Sigmoid colon (tissue), 7 donors: ENCODE measurements around the gene MS4A14. TPM values are rescaled to one million over a fixed set of nuclear protein-coding genes. Genes with fewer than 3 reads are reported as not detected.
A peak's percentile ranks its signal among the peaks of the same experiment; 100 is the strongest.
"Not testable (repeated sequence)": the region's sequence is repeated elsewhere in the genome, so short reads cannot be mapped to it uniquely, and the experiment has no call there.

Experiments
- DNase-seq: peaks from one replicate; pipeline ENCODE4 v3.0.0-alpha.2; 2019
- H3K27ac ChIP-seq, 4 donors: fragments of 200-600 bp; sonication (generic); one replicate each; pipeline ENCODE4 v1.5.1; 2016 to 2019; ENCODE audit warnings: mild to moderate bottlenecking in 1 of 4
- H3K27me3 ChIP-seq, 3 donors: fragments of 200-600 bp; sonication (generic); one replicate each; pipeline ENCODE4 v1.5.1; 2019; ENCODE audit warnings: mild to moderate bottlenecking in 1 of 3
- H3K36me3 ChIP-seq, 4 donors: fragments of 200-600 bp; sonication (generic); one replicate each; pipeline ENCODE4 v1.5.1; 2016 to 2019
- H3K4me1 ChIP-seq, 4 donors: fragments of 200-600 bp; sonication (generic); one replicate each; pipeline ENCODE4 v1.5.1; 2017 to 2019
- H3K4me3 ChIP-seq, 4 donors: fragments of 200-600 bp; sonication (generic); one replicate each; pipeline ENCODE4 v1.5.1; 2017 to 2019; ENCODE audit warnings: mild to moderate bottlenecking in 2 of 4, moderate library complexity in 1 of 4
- H3K9me3 ChIP-seq, 4 donors: fragments of 200-600 bp in 3 of 4; sonication (generic) in 3 of 4; one replicate each; pipeline versions ENCODE4 v1.5.1 to v1.6.1; 2013 to 2019
- EP300 ChIP-seq, 4 donors: sonication (generic); formaldehyde crosslinking; IDR thresholded peaks; one replicate each; pipeline ENCODE4 v1.6.1; 2017; ENCODE audit warnings: antibody characterized with exemption in 4 of 4
- POLR2A ChIP-seq, 2 donors: fragments of 450-650 bp; IDR thresholded peaks; one replicate each; pipeline ENCODE4 v1.6.1; 2016; ENCODE audit warnings: antibody characterized with exemption in 2 of 2, mild to moderate bottlenecking in 2 of 2, moderate library complexity in 2 of 2
- POLR2AphosphoS5 ChIP-seq, 4 donors: sonication (generic); formaldehyde crosslinking; IDR thresholded peaks; one replicate each; pipeline ENCODE4 v1.6.1; 2017; ENCODE audit warnings: antibody characterized with exemption in 4 of 4
- WGBS, 2 donors: extraction: QIAGEN DNeasy Blood & Tissue Kit; methylation state at CpG; one replicate each; pipeline ENCODE4 v1.1.7; 2013; 5-methylcytosine and 5-hydroxymethylcytosine counted together
- intact Hi-C: fragments of 100-400 bp; cut with DNase I; formaldehyde crosslinking; loops from one replicate; pipeline ENCODE4 v1.15.1; 2023
- polyA plus RNA-seq, 3 donors: library from polyadenylated mRNA; stranded (reverse); fragments of 200-250 nt; gene quantifications; one replicate each; pipeline ENCODE4 v1.2.3, GENCODE V29; 2013
- total RNA-seq, 4 donors: library from RNA; depleted of rRNA; stranded (reverse); fragments of >200 nt; gene quantifications; one replicate each; pipeline ENCODE4 v1.1.0, GENCODE V29; 2016
- TF ChIP-seq, protein P1 (sequence below), 4 experiments: fragments of 450-650 bp in 3 of 4; fragments of 200-600 bp in 1 of 4; IDR thresholded peaks; one replicate each; pipeline ENCODE4 v1.5.1; 2016 to 2019; ENCODE audit warnings: antibody characterized with exemption in 4 of 4, mild to moderate bottlenecking in 3 of 4, moderate library complexity in 2 of 4
- donor health status: healthy with polysubstance abuse.
- donor health status: Bipolar disorder and iron deficiency.
- donor health status: healthy.

The MS4A14 gene
- total and polyA plus RNA-seq, 7 donors, result 0.25 to 7.2 (median 2.8) TPM; not detected in 2

DNA sequence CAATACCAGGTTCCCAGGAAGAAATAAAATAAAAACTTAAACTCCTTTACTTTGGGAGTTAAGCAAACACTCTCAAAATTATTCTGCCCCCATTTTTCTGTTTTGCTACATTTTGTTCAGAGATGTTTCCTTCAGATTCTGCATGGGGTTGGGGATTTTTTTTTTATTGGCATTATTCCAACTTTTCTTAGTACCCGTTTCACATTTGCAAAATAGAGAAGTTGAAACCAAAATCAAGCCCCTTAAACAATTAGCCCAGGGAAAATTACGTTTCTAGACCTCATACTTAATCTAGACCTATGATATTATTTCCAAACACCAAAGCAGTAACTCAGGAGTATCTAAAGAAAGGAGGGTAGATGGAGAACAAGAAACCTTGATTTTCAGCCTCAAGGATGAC, 38.5 kb upstream of the MS4A14 start:
- H3K4me3 ChIP-seq, result no peak overlapping the region
- H3K36me3 ChIP-seq, result no peaks in the 10 kb centered on the region
- peaks cover 0 to 9% (median 0%) of the 10 kb centered on the region in 4 donors for H3K9me3 ChIP-seq
- intact Hi-C loops, result no loop called here
- DNase-seq, result no peak
- H3K27ac ChIP-seq, result no peak overlapping the region
- no peaks in the 10 kb centered on the region for H3K27me3 ChIP-seq
- TF ChIP-seq EP300 (IDR thresholded peaks at IDR 0.05) (no peak), POLR2AphosphoS5 (IDR thresholded peaks at IDR 0.05) (no peak), POLR2A (IDR thresholded peaks at IDR 0.05) (no peak)
- TF ChIP-seq, protein P1, sequence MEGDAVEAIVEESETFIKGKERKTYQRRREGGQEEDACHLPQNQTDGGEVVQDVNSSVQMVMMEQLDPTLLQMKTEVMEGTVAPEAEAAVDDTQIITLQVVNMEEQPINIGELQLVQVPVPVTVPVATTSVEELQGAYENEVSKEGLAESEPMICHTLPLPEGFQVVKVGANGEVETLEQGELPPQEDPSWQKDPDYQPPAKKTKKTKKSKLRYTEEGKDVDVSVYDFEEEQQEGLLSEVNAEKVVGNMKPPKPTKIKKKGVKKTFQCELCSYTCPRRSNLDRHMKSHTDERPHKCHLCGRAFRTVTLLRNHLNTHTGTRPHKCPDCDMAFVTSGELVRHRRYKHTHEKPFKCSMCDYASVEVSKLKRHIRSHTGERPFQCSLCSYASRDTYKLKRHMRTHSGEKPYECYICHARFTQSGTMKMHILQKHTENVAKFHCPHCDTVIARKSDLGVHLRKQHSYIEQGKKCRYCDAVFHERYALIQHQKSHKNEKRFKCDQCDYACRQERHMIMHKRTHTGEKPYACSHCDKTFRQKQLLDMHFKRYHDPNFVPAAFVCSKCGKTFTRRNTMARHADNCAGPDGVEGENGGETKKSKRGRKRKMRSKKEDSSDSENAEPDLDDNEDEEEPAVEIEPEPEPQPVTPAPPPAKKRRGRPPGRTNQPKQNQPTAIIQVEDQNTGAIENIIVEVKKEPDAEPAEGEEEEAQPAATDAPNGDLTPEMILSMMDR (IDR thresholded peaks at IDR 0.05), result no peak
- 29 to 30% methylated on average over 2 of the region's 2 CpGs for WGBS, 2 donors
- H3K4me1 ChIP-seq, result no peaks in the 10 kb centered on the region

DNA sequence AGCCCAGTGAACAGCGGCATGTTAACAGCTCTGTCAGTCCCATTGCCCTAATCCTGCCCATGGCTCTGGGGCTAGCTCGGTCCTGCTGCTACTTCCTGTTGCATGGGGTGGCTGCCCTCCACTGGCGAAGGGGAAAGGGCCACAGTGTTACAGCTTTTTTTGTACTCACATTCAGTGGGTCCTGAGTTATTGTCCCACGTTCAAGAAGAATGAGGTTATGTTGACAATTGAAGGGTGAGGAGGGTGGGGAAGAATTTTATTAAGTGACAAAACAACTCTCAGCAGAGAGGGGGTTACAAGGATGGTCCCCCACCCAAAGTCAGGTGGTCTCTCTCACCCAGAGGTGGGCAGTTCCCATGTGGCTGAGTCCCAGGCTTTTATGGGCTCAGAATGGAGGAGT, 35.6 kb upstream of the MS4A14 start:
- intact Hi-C loops, result no loop called here
- H3K4me1 ChIP-seq, result no peaks in the 10 kb centered on the region
- H3K4me3 ChIP-seq, result no peak overlapping the region
- no peak for DNase-seq
- H3K27ac ChIP-seq, result no peak overlapping the region
- TF ChIP-seq POLR2A (IDR thresholded peaks at IDR 0.05), result no peak
- no peak for TF ChIP-seq POLR2AphosphoS5 (IDR thresholded peaks at IDR 0.05)
- TF ChIP-seq EP300 (IDR thresholded peaks at IDR 0.05), result no peak
- TF ChIP-seq, protein P1 (IDR thresholded peaks at IDR 0.05), result no peak
- peaks cover 0 to 4% (median 0%) of the 10 kb centered on the region in 3 donors for H3K27me3 ChIP-seq
- H3K9me3 ChIP-seq, result peaks cover 0 to 9% (median 0%) of the 10 kb centered on the region in 4 donors
- WGBS, 2 donors, result 78 to 91% methylated on average over 4 of the region's 4 CpGs
- H3K36me3 ChIP-seq, result no peaks in the 10 kb centered on the region

DNA sequence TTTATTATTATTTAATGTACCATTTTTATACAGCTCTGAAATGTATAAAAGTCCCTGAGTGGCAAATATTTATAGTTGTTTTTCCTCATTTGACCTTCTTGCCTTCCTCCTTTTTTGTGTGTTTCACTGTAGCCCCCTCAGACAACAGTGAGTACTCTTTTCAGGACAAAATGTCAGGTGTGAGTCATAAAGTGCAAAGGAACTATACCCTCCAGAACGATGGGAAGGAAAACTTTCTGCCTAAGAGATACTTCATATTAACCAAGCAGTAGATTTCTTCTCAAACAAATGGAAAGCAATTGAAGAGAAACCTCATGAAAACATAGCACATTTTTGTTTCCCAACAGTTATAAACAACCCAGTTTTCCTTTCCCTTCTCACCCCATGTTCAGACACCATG, 34.0 kb upstream of the MS4A14 start:
- no peaks in the 10 kb centered on the region for H3K4me1 ChIP-seq
- peaks cover 0 to 9% (median 0%) of the 10 kb centered on the region in 4 donors for H3K9me3 ChIP-seq
- WGBS, 2 donors, result 10 to 33% methylated on average over 1 of the region's 1 CpG
- no peak overlapping the region for H3K4me3 ChIP-seq
- TF ChIP-seq POLR2AphosphoS5 (IDR thresholded peaks at IDR 0.05), result no peak
- DNase-seq, result no peak
- peaks cover 0 to 4% (median 0%) of the 10 kb centered on the region in 3 donors for H3K27me3 ChIP-seq
- H3K36me3 ChIP-seq, result no peaks in the 10 kb centered on the region
- intact Hi-C loops, result no loop called here
- H3K27ac ChIP-seq, result no peak overlapping the region

DNA sequence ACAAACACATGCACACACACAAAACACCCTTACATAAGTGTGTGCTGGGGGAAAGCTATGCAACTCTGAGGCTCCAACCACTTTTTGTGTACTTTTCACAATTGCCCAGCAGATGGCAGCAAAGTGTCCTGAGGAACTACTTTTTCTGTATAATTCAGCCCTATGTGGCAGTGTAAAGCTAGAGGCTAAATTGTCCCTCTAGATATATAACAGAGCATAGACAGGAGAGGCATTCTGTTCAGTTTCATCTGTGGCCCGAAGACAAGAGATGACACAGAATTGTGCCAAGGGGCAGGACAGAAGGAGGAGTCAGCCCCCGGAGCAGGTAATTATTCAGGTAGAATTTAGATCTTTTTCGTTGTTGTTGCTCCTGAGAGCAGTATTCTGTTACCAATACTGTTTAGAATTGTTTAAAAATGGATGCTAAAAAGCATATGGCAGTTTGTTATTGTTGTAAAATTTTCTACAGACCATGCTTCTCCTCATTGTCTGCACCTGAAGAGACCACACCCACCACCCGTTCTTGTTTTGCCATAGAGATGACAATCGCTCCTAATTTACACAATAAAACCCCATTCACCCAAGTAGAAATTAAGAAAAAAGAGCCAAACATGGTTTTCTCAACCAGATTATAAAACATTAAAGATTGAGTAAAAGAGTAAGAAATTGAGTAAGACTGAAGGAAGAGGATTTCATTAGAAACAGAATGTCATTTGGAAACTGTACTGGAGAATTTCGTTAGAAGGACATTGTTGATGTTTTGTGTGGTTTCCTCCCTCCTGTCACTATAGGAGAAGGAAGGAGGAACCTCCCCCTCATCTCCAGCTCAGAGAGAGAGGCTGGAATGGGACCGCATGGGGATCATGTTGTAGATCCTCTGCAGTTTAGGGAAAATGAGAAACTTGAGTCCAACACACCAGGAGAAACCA, 32.5 kb upstream of the MS4A14 start:
- Histone ChIP-seq H3K4me1 (no peaks in the 10 kb centered on the region), H3K27me3 (peaks cover 0 to 4% (median 0%) of the 10 kb centered on the region in 3 donors), H3K4me3 (no peak overlapping the region), H3K36me3 (no peaks in the 10 kb centered on the region), H3K9me3 (peaks cover 0 to 9% (median 0%) of the 10 kb centered on the region in 4 donors), H3K27ac (peak overlapping the region in 2 of 4 donors; percentile 32 to 50)
- TF ChIP-seq POLR2A (IDR thresholded peaks at IDR 0.05) (no peak), EP300 (IDR thresholded peaks at IDR 0.05) (no peak), POLR2AphosphoS5 (IDR thresholded peaks at IDR 0.05) (peak in 1 of 4 donors; percentile 10)
- TF ChIP-seq, protein P1 (IDR thresholded peaks at IDR 0.05), result peak; percentile 3 to 59 (median 38)
- WGBS, 2 donors, result 36 to 43% methylated on average over 7 of the region's 7 CpGs
- intact Hi-C loops, result no loop called here
- DNase-seq, result no peak

DNA sequence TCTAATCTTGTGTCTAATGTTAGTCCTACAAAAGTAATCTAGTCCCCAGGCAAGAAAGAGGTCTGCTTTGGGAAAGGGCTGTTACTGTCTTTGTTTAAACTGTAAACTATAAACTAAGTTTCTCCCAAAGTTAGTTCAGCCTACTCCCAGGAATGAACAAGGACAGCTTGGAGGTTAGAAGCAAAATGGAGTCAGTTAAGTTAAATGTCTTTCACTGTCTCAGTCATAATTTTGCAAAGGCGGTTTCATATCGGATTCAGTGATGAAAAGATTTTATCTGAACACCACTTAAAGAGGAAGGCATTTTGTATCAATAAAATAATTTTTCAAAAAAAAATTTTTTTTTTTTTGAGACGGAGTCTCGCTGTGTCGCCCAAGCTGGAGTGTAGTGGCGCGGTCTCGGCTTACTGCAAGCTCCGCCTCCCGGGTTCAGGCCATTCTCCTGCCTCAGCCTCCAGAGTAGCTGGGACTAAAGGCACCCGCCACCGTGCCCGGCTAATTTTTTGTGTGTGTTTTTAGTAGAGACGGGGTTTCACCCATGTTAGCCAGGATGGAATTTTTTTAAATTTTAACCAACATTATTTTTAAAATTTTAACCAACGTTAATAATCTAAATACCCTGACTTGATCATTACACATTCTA, 29.9 kb upstream of the MS4A14 start:
- DNase-seq, H3K27ac ChIP-seq, H3K4me3 ChIP-seq, H3K27me3 ChIP-seq, H3K9me3 ChIP-seq, H3K36me3 ChIP-seq, H3K4me1 ChIP-seq, intact Hi-C loops: not testable (repeated sequence)
- 92 to 97% methylated on average over 15 of the region's 15 CpGs for WGBS, 2 donors
